IMR-90 (cell line): Measurements from ENCODE around the gene KAZALD1. TPM values are rescaled to one million over a fixed set of nuclear protein-coding genes. Genes with fewer than 3 reads are reported as not detected.

ENCODE experiments used
- ATAC-seq: fragments of 200-7000 bp; cut with Tn5 transposase; 2 replicates; pipeline ENCODE4 v1.9.1; 2020; ENCODE audit warnings: low read depth, mild to moderate bottlenecking, moderate library complexity
- BruUV-seq: library from RNA; stranded (reverse); fragments of 400-500 nt; replicated peaks from 2 replicates; lab custom pipeline; 2021; lab: Mats Ljungman, UMichigan
- CTCF ChIA-PET: fragments of 300-600 bp; formaldehyde crosslinking; extraction: SDS; loops from one replicate; lab custom pipeline; 2021; ENCODE audit warnings: antibody characterized with exemption; lab: Yijun Ruan, JAX
- POLR2A ChIA-PET: fragments of 300-600 bp; sonication (Branson Sonifier 250); formaldehyde crosslinking; loops from one replicate; lab custom pipeline; 2022; ENCODE audit warnings: antibody characterized with exemption; ENCODE audit not compliant: unreplicated experiment; lab: Charles Lee
- DNase-seq: peaks from one replicate; pipeline ENCODE4 v3.0.0; 2013
- H2AFZ ChIP-seq: replicated peaks from 2 replicates; pipeline ENCODE3; 2013; ENCODE audit warnings: low read length, mild to moderate bottlenecking; ENCODE audit not compliant: poor library complexity
- H2AK5ac ChIP-seq: 2 replicates; pipeline ENCODE4 v1.6.1; 2013; ENCODE audit warnings: low read depth, low read length, inconsistent platforms
- H2AK9ac ChIP-seq: replicated peaks from 2 replicates; pipeline ENCODE3; 2013; ENCODE audit warnings: mild to moderate bottlenecking, low read depth, low read length, moderate library complexity; ENCODE audit not compliant: poor library complexity
- H2BK120ac ChIP-seq: 2 replicates; pipeline ENCODE4 v1.6.1; 2013; ENCODE audit warnings: low read depth, low read length, inconsistent platforms
- H2BK15ac ChIP-seq: 3 replicates; pipeline ENCODE4 v1.6.1; 2013; ENCODE audit warnings: low read depth, low read length, inconsistent platforms
- H2BK20ac ChIP-seq: 2 replicates; pipeline ENCODE4 v1.6.1; 2013; ENCODE audit warnings: low read depth, mild to moderate bottlenecking, inconsistent platforms, low read length, moderate library complexity
- H2BK5ac ChIP-seq: 2 replicates; pipeline ENCODE4 v1.6.1; 2013; ENCODE audit warnings: mild to moderate bottlenecking, low read depth, low read length, inconsistent platforms; ENCODE audit not compliant: poor library complexity, severe bottlenecking
- H3K14ac ChIP-seq: replicated peaks from 2 replicates; pipeline ENCODE4 v1.6.1; 2013; ENCODE audit warnings: low read depth, low read length, inconsistent platforms
- H3K18ac ChIP-seq: 2 replicates; pipeline ENCODE4 v1.6.1; 2013; ENCODE audit warnings: low read depth, low read length, control low read depth
- H3K23ac ChIP-seq: 2 replicates; pipeline ENCODE4 v1.6.1; 2013; ENCODE audit warnings: low read depth, low read length, inconsistent platforms
- H3K27ac ChIP-seq: 2 replicates; pipeline ENCODE4 v1.5.1; 2013; ENCODE audit warnings: mild to moderate bottlenecking, control low read depth, low read length; ENCODE audit not compliant: insufficient read depth
- H3K27me3 ChIP-seq: 2 replicates; pipeline ENCODE4 v1.6.1; 2013; ENCODE audit warnings: low read length; ENCODE audit not compliant: control insufficient read depth, insufficient read depth
- H3K36me3 ChIP-seq: 2 replicates; pipeline ENCODE4 v1.6.1; 2013; ENCODE audit warnings: low read length, mixed read lengths; ENCODE audit not compliant: control insufficient read depth, insufficient read depth
- H3K4ac ChIP-seq: 2 replicates; pipeline ENCODE4 v1.6.1; 2013; ENCODE audit warnings: low read depth, low read length, inconsistent platforms
- H3K4me1 ChIP-seq: 2 replicates; pipeline ENCODE4 v1.6.1; 2013; ENCODE audit warnings: low read length, mixed read lengths; ENCODE audit not compliant: control insufficient read depth, insufficient read depth
- H3K4me2 ChIP-seq: 2 replicates; pipeline ENCODE4 v1.6.1; 2013; ENCODE audit warnings: low read depth, mild to moderate bottlenecking, control low read depth, low read length, moderate library complexity
- H3K4me3 ChIP-seq: 2 replicates; pipeline ENCODE4 v1.5.1; 2013; ENCODE audit warnings: low read depth, mild to moderate bottlenecking, control low read depth, low read length, moderate library complexity; ENCODE audit not compliant: insufficient read depth
- H3K56ac ChIP-seq: 2 replicates; pipeline ENCODE4 v1.6.1; 2013; ENCODE audit warnings: low read length, inconsistent platforms; ENCODE audit not compliant: insufficient read depth; ENCODE audit errors: extremely low read depth
- H3K79me1 ChIP-seq, 2 experiments: 2 replicates each; pipeline ENCODE4 v1.6.1; 2013; ENCODE audit warnings: low read length in 2 of 2, inconsistent platforms in 1 of 2, low read depth in 1 of 2
- H3K9ac ChIP-seq: 2 replicates; pipeline ENCODE4 v1.6.1; 2013; ENCODE audit warnings: low read depth, low read length, control low read depth
- H3K9me1 ChIP-seq: 2 replicates; pipeline ENCODE4 v1.6.1; 2013; ENCODE audit warnings: low read length, inconsistent platforms; ENCODE audit not compliant: insufficient read depth
- H3K9me3 ChIP-seq: 2 replicates; pipeline ENCODE4 v1.6.1; 2013; ENCODE audit warnings: low read length; ENCODE audit not compliant: control insufficient read depth, insufficient read depth
- H4K20me1 ChIP-seq: 2 replicates; pipeline ENCODE4 v1.6.1; 2013; ENCODE audit warnings: low read length, inconsistent platforms; ENCODE audit not compliant: insufficient read depth
- H4K5ac ChIP-seq: 2 replicates; pipeline ENCODE4 v1.6.1; 2013; ENCODE audit warnings: mild to moderate bottlenecking, low read depth, low read length, control low read depth
- H4K8ac ChIP-seq, 2 experiments: 2 replicates each; pipeline ENCODE4 v1.6.1; 2013; ENCODE audit warnings: low read depth in 2 of 2, low read length in 2 of 2, control low read depth in 1 of 2, inconsistent platforms in 1 of 2
- H4K91ac ChIP-seq: 2 replicates; pipeline ENCODE4 v1.6.1; 2013; ENCODE audit warnings: low read depth, low read length, inconsistent platforms; ENCODE audit not compliant: insufficient read depth
- CEBPB ChIP-seq: IDR thresholded peaks from 2 replicates; pipeline ENCODE4 v1.6.1; 2012; ENCODE audit warnings: low read depth, low read length, improper control_type of control experiment
- CHD1 ChIP-seq: IDR thresholded peaks from 2 replicates; pipeline ENCODE4 v1.6.1; 2012; ENCODE audit warnings: low read depth, low read length, improper control_type of control experiment
- CTCF ChIP-seq: conservative IDR thresholded peaks from 2 replicates; pipeline ENCODE4 v1.5.1; 2012; ENCODE audit warnings: mild to moderate bottlenecking, low read depth, low read length, improper control_type of control experiment
- ELK1 ChIP-seq: fragments of 150-350 bp; IDR thresholded peaks from 2 replicates; pipeline ENCODE4 v1.6.1; 2016; ENCODE audit warnings: low read depth, mild to moderate bottlenecking, low read length, moderate library complexity, borderline replicate concordance
- FOS ChIP-seq: fragments of 150-350 bp; IDR thresholded peaks from 2 replicates; pipeline ENCODE4 v1.6.1; 2016; ENCODE audit warnings: low read depth, low read length
- MAFK ChIP-seq: IDR thresholded peaks from 2 replicates; pipeline ENCODE4 v1.6.1; 2012; ENCODE audit warnings: low read depth, low read length, improper control_type of control experiment
- MAZ ChIP-seq: IDR thresholded peaks from 2 replicates; pipeline ENCODE4 v1.6.1; 2012; ENCODE audit warnings: low read depth, mild to moderate bottlenecking, low read length, improper control_type of control experiment, moderate library complexity, borderline replicate concordance
- MXI1 ChIP-seq: IDR thresholded peaks from 2 replicates; pipeline ENCODE4 v1.6.1; 2012; ENCODE audit warnings: low read depth, mild to moderate bottlenecking, low read length, moderate library complexity, borderline replicate concordance
- NFE2L2 ChIP-seq: fragments of 150-350 bp; IDR thresholded peaks from 2 replicates; pipeline ENCODE4 v1.6.1; 2016; ENCODE audit warnings: low read depth, mild to moderate bottlenecking, low read length
- POLR2A ChIP-seq: IDR thresholded peaks from 2 replicates; pipeline ENCODE4 v1.6.1; 2012; ENCODE audit warnings: mild to moderate bottlenecking, low read depth, low read length
- RAD21 ChIP-seq: IDR thresholded peaks from 2 replicates; pipeline ENCODE4 v1.6.1; 2012; ENCODE audit warnings: low read length, improper control_type of control experiment
- RCOR1 ChIP-seq: IDR thresholded peaks from 2 replicates; pipeline ENCODE4 v1.6.1; 2012; ENCODE audit warnings: mild to moderate bottlenecking, low read length, improper control_type of control experiment; ENCODE audit not compliant: insufficient replicate concordance
- RFX5 ChIP-seq: IDR thresholded peaks from 2 replicates; pipeline ENCODE4 v1.8.0; 2012; ENCODE audit warnings: low read depth, mild to moderate bottlenecking, low read length, moderate library complexity
- SMC3 ChIP-seq: fragments of 150-350 bp; IDR thresholded peaks from 2 replicates; pipeline ENCODE4 v1.6.1; 2016; ENCODE audit warnings: low read depth, mild to moderate bottlenecking, antibody characterized with exemption, low read length, moderate library complexity
- USF2 ChIP-seq: fragments of 150-350 bp; IDR thresholded peaks from 2 replicates; pipeline ENCODE4 v1.6.1; 2017; ENCODE audit warnings: mild to moderate bottlenecking, antibody characterized with exemption, low read length, low read depth
- WGBS, 2 experiments: methylation state at CpG; one replicate each; pipeline versions ENCODE4 v1.1.5 to v1.1.7; 2013; ENCODE audit warnings: missing lambda C conversion rate in 2 of 2; ENCODE audit not compliant: insufficient read length in 1 of 2; ENCODE audit errors: extremely low coverage in 2 of 2; 5-methylcytosine and 5-hydroxymethylcytosine counted together
- dilution Hi-C: fragments of 300-500 bp; cut with HindIII; formaldehyde crosslinking; loops from one replicate; pipeline ENCODE4 v1.14.3; 2018; ENCODE audit warnings: low sequenced_read_pairs; ENCODE audit not compliant: unreplicated experiment
- in situ Hi-C: fragments of 300-500 bp; cut with MboI; formaldehyde crosslinking; loops from 3 replicates; pipeline ENCODE4 v1.14.3; 2019; ENCODE audit warnings: low sequenced_read_pairs, inconsistent platforms, mixed read lengths
- intact Hi-C: fragments of 100-400 bp; cut with micrococcal nuclease; formaldehyde crosslinking; loops from 2 replicates; pipeline ENCODE4 v1.10.0; 2022
- polyA plus RNA-seq, 3 experiments: library from polyadenylated mRNA; depleted of rRNA; stranded (reverse); fragments of >200 nt; gene quantifications; 2 replicates each; pipeline ENCODE4 v1.2.3, GENCODE V29; 2012; ENCODE audit warnings: low replicate concordance in 1 of 3
- total RNA-seq: library from RNA; depleted of rRNA; stranded (reverse); fragments of >200 nt; gene quantifications from 2 replicates; pipeline ENCODE4 v1.2.3, GENCODE V29; 2012

The KAZALD1 gene
- total and polyA plus RNA-seq, 2 of the 4 experiments (the other 2 are of a cell fraction): 9.1 to 18.6 TPM

GRCh38 chr10:101029520-101030295 is 32.1 kb upstream of the KAZALD1 start:
- intact Hi-C loops: loop anchor here (5.0 kb wide), 1 partner anchor 38 kb away; no protein-coding TSS in a partner anchor
- no CpG with 5 or more reads among the region's 27 CpGs for WGBS, 2 experiments
- H3K27me3 ChIP-seq: peaks cover 2% of the 10 kb centered on the region; the same call in 1 of the 2 replicates
- H3K4me1 ChIP-seq: peaks cover 2% of the 10 kb centered on the region
- H3K14ac ChIP-seq: no peak overlapping the region
- no peak overlapping the region for H3K4ac ChIP-seq
- H3K27ac ChIP-seq: no peak overlapping the region
- peak overlapping the region; percentile 67 for H2AFZ ChIP-seq
- H3K23ac ChIP-seq: no peak overlapping the region
- H4K5ac ChIP-seq: no peak overlapping the region
- H4K91ac ChIP-seq: no peak overlapping the region
- H3K9me3 ChIP-seq: no peaks in the 10 kb centered on the region
- H3K4me2 ChIP-seq: no peak overlapping the region
- no peak overlapping the region for H4K8ac ChIP-seq
- H3K36me3 ChIP-seq: peaks cover 1% of the 10 kb centered on the region; the same call in 1 of the 2 replicates
- H2BK5ac ChIP-seq: no peak overlapping the region
- peaks cover 17% of the 10 kb centered on the region for H4K20me1 ChIP-seq
- dilution Hi-C loops: no loop called here
- H2BK20ac ChIP-seq: no peak overlapping the region
- no peak overlapping the region for H3K56ac ChIP-seq
- no peak overlapping the region for H2BK120ac ChIP-seq
- H2BK15ac ChIP-seq: no peak overlapping the region
- ChIA-PET POLR2A (no interaction called here), CTCF (interaction anchor here (0.6 to 1.2 kb wide), 2 partner anchors 12 to 31 kb away, joined by 3 to 4 read pairs; no protein-coding TSS in a partner anchor)
- H3K79me1 ChIP-seq: peaks cover 2 to 38% of the 10 kb centered on the region in 2 experiments; a peak in 3 of 4 replicates
- H3K9me1 ChIP-seq: 0 out of 2 replicates have a peak, but pooled peaks cover 2% of the 10 kb centered on the region
- DNase-seq (no peak), ATAC-seq (no peak)
- no TSS peak for BruUV-seq
- H3K9ac ChIP-seq: no peak overlapping the region
- peak overlapping the region; percentile 61 for H2AK9ac ChIP-seq
- in situ Hi-C loops: no loop called here
- H2AK5ac ChIP-seq: no peak overlapping the region
- H3K18ac ChIP-seq: no peak overlapping the region
- no peak overlapping the region for H3K4me3 ChIP-seq
- TF ChIP-seq RAD21: no peak
- TF ChIP-seq RCOR1: no peak
- no peak for TF ChIP-seq MAFK
- no peak for TF ChIP-seq CTCF
- no peak for TF ChIP-seq SMC3
- no peak for TF ChIP-seq MXI1
- no peak for TF ChIP-seq CEBPB
- no peak for TF ChIP-seq ELK1
- TF ChIP-seq CHD1: no peak
- no peak for TF ChIP-seq RFX5
- TF ChIP-seq NFE2L2: no peak
- no peak for TF ChIP-seq FOS
- no peak for TF ChIP-seq POLR2A
- TF ChIP-seq USF2: no peak
- TF ChIP-seq MAZ: no peak
